ENCODE results near the gene EMCN. TPM values are rescaled to one million over a fixed set of nuclear protein-coding genes. Genes with fewer than 3 reads are reported as not detected.

EMCN gene
- total RNA-seq, 1 experiment from 2014 or later: not detected

DNA sequence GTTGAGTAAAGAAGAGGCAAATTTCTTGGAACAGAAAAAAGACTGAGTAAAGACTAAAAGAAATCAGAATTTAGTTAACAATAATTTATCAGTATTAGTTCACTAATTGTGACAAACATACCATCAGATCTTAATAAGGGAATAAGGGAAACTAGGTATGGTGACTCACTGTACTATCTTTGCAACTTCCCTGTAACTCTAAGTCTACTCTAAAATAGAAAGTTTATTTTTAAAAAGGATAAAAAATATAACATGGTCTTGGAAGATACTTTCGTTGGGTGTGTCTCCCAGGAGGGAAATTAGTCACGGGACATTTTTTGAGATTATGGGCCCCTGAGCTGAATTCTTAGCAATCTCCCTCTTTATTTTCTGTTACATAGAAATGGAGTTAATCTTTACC is 97.3 kb downstream of the EMCN start:
- TF ChIP-seq, protein P1, sequence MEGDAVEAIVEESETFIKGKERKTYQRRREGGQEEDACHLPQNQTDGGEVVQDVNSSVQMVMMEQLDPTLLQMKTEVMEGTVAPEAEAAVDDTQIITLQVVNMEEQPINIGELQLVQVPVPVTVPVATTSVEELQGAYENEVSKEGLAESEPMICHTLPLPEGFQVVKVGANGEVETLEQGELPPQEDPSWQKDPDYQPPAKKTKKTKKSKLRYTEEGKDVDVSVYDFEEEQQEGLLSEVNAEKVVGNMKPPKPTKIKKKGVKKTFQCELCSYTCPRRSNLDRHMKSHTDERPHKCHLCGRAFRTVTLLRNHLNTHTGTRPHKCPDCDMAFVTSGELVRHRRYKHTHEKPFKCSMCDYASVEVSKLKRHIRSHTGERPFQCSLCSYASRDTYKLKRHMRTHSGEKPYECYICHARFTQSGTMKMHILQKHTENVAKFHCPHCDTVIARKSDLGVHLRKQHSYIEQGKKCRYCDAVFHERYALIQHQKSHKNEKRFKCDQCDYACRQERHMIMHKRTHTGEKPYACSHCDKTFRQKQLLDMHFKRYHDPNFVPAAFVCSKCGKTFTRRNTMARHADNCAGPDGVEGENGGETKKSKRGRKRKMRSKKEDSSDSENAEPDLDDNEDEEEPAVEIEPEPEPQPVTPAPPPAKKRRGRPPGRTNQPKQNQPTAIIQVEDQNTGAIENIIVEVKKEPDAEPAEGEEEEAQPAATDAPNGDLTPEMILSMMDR (conservative IDR thresholded peaks at IDR 0.05): no peak
- Histone ChIP-seq H2BK20ac (ENCODE audit: low read depth, low read length, poor library complexity, severe bottlenecking) (no peak overlapping the region), H3K18ac (ENCODE audit: insufficient read length, low read depth, low read length) (no peak overlapping the region), H3K4ac (ENCODE audit: low read depth, low read length) (no peak overlapping the region), H3K4me1 (ENCODE audit: insufficient read depth, low read length) (no peaks in the 10 kb centered on the region), H3K23me2 (ENCODE audit: insufficient read length, low read depth, low read length, poor library complexity, severe bottlenecking) (no peaks in the 10 kb centered on the region), H3K23ac (ENCODE audit: insufficient read length, low read depth, low read length) (no peak overlapping the region), H2AFZ (ENCODE audit: low read length) (no peak overlapping the region), H3K79me1 (ENCODE audit: insufficient read depth, low read depth, low read length, poor library complexity, severe bottlenecking) (no peaks in the 10 kb centered on the region), H3K27me3 (ENCODE audit: insufficient read depth, low read length) (no peaks in the 10 kb centered on the region), H4K91ac (ENCODE audit: insufficient read length, low read depth, low read length) (no peak overlapping the region), H2BK12ac (ENCODE audit: insufficient read length, low read depth, low read length) (no peak overlapping the region), H3K9ac (ENCODE audit: extremely low read depth, insufficient read length, low read length) (no peak overlapping the region), H2AK5ac (ENCODE audit: insufficient read length, low read length) (no peak overlapping the region), H2BK120ac (ENCODE audit: low read depth, low read length, poor library complexity, severe bottlenecking) (no peak overlapping the region), H3K9me3 (ENCODE audit: control insufficient read depth, low read depth, low read length) (no peaks in the 10 kb centered on the region), H3K27ac (ENCODE audit: insufficient read length, low read depth, low read length) (no peak overlapping the region), H3K14ac (ENCODE audit: insufficient read depth, low read length) (no peak overlapping the region), H2BK15ac (ENCODE audit: low read depth, low read length) (no peak overlapping the region), H4K20me1 (ENCODE audit: control insufficient read depth, insufficient read depth, insufficient read length) (no peaks in the 10 kb centered on the region), H3K56ac (ENCODE audit: insufficient read length, low read depth, low read length) (no peak overlapping the region), H2BK5ac (ENCODE audit: insufficient read length, low read length) (no peak overlapping the region), H4K8ac (replicated peaks; ENCODE audit: insufficient read length, low read depth, low read length) (no peak overlapping the region), H3T11ph (ENCODE audit: low read length) (no peak overlapping the region), H3K79me2 (ENCODE audit: insufficient read depth, low read length) (no peaks in the 10 kb centered on the region), H3K4me2 (ENCODE audit: insufficient read depth, insufficient read length, low read length) (no peak overlapping the region), H4K5ac (ENCODE audit: insufficient read length, low read depth, low read length) (no peak overlapping the region)
- no CpG with 5 or more reads among the region's 2 CpGs for WGBS (ENCODE audit: extremely low coverage, insufficient read length, low lambda C conversion rate)
- Mint-ChIP-seq H3K27ac (no peak overlapping the region), H3K4me3 (no peak overlapping the region), H3K9me3 (no peaks in the 10 kb centered on the region), H3K4me1 (peaks cover 4% of the 10 kb centered on the region in 2 experiments), H3K27me3 (ENCODE audit: low read depth) (no peaks in the 10 kb centered on the region), H3K36me3 (ENCODE audit: insufficient read depth in 1 of 3, low read depth in 3 of 3) (no peaks in the 10 kb centered on the region)
- no peak for DNase-seq

Data from H9 (cell line).